PFSK-1 (cell line): ENCODE measurements around the gene SETD2.

ENCODE experiments used
- FOXP2 ChIP-seq: optimal IDR thresholded peaks from 2 replicates; pipeline ENCODE3; 2011; ENCODE audit warnings: borderline replicate concordance, control low read depth, inconsistent platforms; ENCODE audit not compliant: insufficient read depth; ENCODE audit errors: extremely low read length, extremely low read depth
- POLR2AphosphoS5 ChIP-seq: IDR thresholded peaks from 2 replicates; pipeline ENCODE4 v1.6.1; 2012; ENCODE audit warnings: low read depth, mild to moderate bottlenecking, control low read depth, low read length, moderate library complexity
- REST ChIP-seq, 2 experiments: IDR thresholded peaks; 2 replicates each; pipeline versions ENCODE4 v1.6.1 to v1.8.0; 2011 to 2012; ENCODE audit warnings: low read depth in 2 of 2, low read length in 2 of 2, control low read depth in 1 of 2, inconsistent platforms in 1 of 2, mild to moderate bottlenecking in 1 of 2, moderate library complexity in 1 of 2; ENCODE audit not compliant: insufficient read depth in 1 of 2
- SIN3A ChIP-seq: IDR thresholded peaks from 2 replicates; pipeline ENCODE4 v1.6.1; 2012; ENCODE audit warnings: mild to moderate bottlenecking, low read length, moderate library complexity, borderline replicate concordance; ENCODE audit not compliant: insufficient read depth
- TAF1 ChIP-seq: IDR thresholded peaks from 2 replicates; pipeline ENCODE4 v1.6.1; 2012; ENCODE audit warnings: low read length, control low read depth, borderline replicate concordance; ENCODE audit not compliant: insufficient read depth

GRCh38 chr3:47001731-47002170 is 162.2 kb downstream of the SETD2 start:
- TF ChIP-seq POLR2AphosphoS5 (no peak), TAF1 (no peak), FOXP2 (no peak), REST (IDR thresholded peaks at IDR 0.05; ENCODE audit: insufficient read depth in 1 of 2, low read depth in 2 of 2, low read length in 2 of 2) (no peak), SIN3A (no peak)
